LNCaP clone FGC (cell line): ENCODE results near the gene TMEM245.
A peak's percentile ranks its signal among the peaks of the same experiment; 100 is the strongest.

Experiments
- DNase-seq: peaks from one replicate; pipeline ENCODE4 v3.0.0-alpha.2; 2011; ENCODE audit warnings: low read depth
- H3K4me3 ChIP-seq: 2 replicates; pipeline ENCODE4 v1.5.1; 2011; ENCODE audit warnings: mild to moderate bottlenecking, low read depth, low read length, control low read depth
- CTCF ChIP-seq: IDR thresholded peaks from 2 replicates; pipeline ENCODE4 v1.5.1; 2012; ENCODE audit warnings: mild to moderate bottlenecking; ENCODE audit not compliant: control insufficient read depth, insufficient read depth; ENCODE audit errors: extremely low read depth

Gene TMEM245

GRCh38 chr9:109040571-109040970 lies 79.2 kb downstream of the TMEM245 start:
- TF ChIP-seq CTCF: no peak
- DNase-seq: no peak
- H3K4me3 ChIP-seq: no peak overlapping the region

DNA sequence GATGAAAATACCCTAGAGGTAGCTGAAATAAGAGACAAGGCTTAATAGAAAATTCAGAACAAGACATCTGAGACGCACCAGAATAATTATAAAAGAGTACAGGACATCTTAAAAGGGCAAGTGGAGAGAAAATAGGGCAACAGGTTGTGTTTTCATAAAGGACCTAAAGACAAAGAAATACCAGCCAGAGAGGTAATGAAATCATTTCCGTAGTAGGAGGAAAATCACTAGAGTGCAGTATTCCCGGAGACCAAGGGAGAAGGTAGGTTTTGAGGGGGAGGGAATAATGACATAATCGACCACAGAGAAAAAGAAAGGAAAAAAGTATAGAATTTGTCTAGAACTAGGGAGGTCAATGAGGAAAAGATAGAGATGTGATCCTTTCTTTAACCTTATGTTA lies 80.2 kb downstream of the TMEM245 start:
- DNase-seq: no peak
- TF ChIP-seq CTCF: no peak
- H3K4me3 ChIP-seq: no peak overlapping the region

DNA sequence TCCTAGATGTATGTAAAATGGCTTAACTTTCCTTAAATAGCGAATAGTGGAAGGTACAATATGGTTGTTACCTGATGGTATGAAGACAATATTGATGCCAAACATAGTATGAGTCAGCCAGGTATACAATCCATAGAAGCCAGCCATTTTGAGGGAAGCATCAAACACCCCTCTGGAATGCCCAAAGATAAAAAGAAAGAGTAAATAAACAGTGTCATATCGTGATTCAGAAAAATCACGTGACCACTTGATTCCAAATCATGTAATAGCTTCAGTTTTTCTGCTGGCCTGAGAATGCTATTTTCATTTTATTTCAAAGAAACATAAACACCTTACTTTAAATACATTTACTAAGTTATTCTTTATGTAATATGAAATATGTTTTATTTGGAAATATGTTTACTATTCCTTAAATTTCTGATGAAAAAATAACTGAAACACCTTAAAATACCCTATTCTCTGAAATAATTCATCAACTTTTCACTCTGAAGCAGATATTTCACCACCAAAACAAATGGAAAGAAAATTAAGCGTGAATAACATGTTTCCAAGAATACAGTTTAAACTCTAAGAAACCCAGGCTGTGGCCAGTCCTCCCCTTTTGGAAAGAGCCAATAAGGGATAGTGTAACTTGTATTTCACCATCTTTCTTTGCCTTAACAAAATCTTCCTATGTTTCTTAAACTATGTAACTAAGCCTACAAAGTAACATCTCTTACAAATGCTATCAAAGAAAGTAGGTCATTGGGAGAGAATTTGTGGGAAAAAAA lies 81.6 kb downstream of the TMEM245 start:
- no peak overlapping the region for H3K4me3 ChIP-seq
- no peak for TF ChIP-seq CTCF
- DNase-seq: no peak

DNA sequence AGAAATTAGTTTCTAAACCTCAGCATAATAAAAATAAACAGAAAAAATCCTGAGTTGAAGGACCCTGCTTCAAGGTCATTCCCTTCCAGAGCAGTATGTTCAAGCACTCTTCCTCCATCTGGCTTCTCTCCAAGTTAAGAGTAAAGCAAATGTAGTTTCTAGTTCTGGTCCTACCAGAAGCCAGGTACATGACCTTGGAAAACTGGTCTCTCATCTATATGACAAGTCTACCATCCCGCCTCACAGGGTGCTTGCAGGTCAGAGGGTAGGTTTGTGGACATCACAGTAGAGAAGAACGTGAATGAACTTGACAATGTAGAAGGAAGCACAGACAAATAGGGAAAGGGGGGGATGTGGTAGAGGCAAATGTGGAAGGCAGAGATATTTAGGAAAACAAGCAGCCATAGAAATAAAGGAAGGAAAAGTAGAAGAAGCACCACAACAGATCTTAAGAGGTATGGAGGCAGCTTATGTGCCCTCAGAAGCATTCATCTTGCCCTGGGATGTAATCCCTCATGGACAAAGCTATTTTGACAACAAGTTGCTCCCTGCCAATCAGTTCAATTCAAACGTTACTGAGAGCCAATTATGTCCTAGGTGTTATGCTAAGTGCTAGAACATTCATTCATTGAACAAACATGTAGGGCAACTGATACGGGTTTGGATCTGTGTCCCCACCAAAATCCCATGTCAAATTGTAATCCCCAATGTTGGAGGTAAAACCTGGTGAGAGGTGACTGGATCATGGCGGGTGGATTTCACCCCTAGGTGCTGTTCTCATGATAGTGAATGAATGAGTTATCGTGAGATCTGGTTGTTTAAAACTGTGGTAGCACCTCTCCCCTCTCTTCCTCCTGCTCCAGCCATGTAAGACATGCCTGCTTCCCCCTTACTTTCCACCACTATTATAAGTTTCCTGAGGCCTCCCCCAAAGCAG lies 82.7 kb downstream of the TMEM245 start:
- no peak for DNase-seq
- TF ChIP-seq CTCF: no peak
- H3K4me3 ChIP-seq: no peak overlapping the region

DNA sequence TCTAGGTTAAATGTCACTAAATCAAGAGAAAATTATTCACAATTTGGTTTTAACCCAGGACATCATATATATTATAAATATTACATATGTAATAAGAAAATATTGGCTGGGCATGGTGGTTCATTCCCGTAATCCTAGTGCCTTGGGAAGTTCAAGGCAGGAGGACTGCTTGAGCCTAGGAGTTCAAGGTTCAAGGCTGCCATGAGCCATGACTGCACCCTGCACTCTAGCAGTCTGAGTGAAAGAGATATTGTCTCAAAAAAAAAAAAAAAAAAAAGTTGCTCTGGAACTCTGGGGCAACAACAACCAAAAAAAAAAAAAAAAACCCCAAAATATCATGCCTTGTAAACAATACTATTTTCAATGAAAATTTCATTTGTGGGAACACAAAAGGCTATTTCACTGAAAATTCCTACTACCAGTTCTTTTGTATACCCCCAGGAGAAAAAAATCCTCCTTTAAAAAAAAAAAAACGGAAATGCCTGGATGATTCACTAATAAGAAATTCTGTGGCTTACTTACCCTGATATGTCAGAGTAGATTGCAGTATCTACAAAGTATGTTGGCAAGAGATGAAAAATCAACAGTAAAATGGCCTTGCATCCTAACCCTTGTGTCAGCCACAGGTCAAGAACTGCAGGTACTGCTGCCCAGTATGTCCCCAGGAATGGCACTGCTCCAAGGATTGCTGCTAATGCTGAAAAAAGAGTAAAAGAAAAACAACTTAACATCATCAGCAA lies 83.9 kb downstream of the TMEM245 start:
- no peak overlapping the region for H3K4me3 ChIP-seq
- TF ChIP-seq CTCF: no peak
- DNase-seq: peak; percentile 79

DNA sequence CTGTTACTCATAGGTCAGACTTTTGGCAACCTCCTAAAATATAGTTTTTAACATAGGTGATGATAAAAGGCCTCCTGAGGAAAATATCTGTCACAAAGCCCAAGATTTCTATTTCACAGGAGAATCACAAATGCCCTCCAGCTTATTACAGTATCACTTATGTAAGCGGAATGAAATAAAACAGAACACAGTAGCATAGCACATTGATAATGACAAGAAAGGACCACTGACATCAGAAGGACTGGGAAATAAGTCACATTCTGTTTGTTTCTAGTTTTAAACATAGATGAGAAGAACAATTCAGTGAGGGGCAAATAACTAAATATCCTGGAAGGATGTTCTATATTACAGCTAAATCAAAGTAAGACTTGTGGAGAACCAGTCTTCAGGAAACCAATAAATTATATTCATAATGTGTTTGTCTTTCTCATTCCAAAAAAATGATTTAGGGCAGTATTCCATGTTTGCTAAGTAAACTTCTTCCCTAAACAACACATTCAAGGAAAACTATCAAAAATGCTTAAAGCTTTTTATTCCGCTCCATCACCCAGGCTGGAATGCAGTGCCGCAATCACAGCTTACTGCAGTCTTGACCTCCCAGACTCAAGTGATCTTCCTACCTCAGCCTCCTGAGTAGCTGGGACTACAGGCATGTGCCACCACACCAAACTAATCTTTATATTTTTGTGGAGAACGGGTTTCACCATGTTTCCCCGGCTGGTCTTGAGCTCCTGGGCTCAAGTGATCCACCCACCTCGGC lies 85.6 kb downstream of the TMEM245 start:
- H3K4me3 ChIP-seq: no peak overlapping the region
- no peak for TF ChIP-seq CTCF
- no peak for DNase-seq
